NCI-H2029 (cell line): ENCODE measurements around the gene FLVCR2.
"Not testable (repeated sequence)": the region's sequence is repeated elsewhere in the genome, so short reads cannot be mapped to it uniquely, and the experiment has no call there.

ENCODE experiments used
- DNase-seq: peaks from one replicate; lab custom pipeline; 2025; lab: John Stamatoyannopoulos, UW

Gene FLVCR2

GRCh38 chr14:75595226-75595625, 16.8 kb downstream of the FLVCR2 start:
- DNase-seq = no peak

- DNase-seq = no peak
Measured at GRCh38 chr14:75597149-75597548, 18.7 kb downstream of the FLVCR2 start.

- not testable (repeated sequence) for DNase-seq
Measured at GRCh38 chr14:75600100-75600499, 21.7 kb downstream of the FLVCR2 start.

GRCh38 chr14:75601061-75601460, 22.6 kb downstream of the FLVCR2 start:
- DNase-seq = not testable (repeated sequence)

GRCh38 chr14:75602503-75602902, 24.1 kb downstream of the FLVCR2 start:
- DNase-seq = no peak

GRCh38 chr14:75604979-75605851, 26.8 kb downstream of the FLVCR2 start:
- no peak for DNase-seq

GRCh38 chr14:75605916-75606315, 27.5 kb downstream of the FLVCR2 start:
- no peak for DNase-seq

- DNase-seq = no peak
Measured at GRCh38 chr14:75607044-75607443, 28.6 kb downstream of the FLVCR2 start.

- no peak for DNase-seq
Measured at GRCh38 chr14:75607842-75608640, 29.6 kb downstream of the FLVCR2 start.

- no peak for DNase-seq
Measured at GRCh38 chr14:75609116-75609515, 30.7 kb downstream of the FLVCR2 start.

GRCh38 chr14:75609606-75610475, 31.4 kb downstream of the FLVCR2 start:
- no peak for DNase-seq

- no peak for DNase-seq
Measured at GRCh38 chr14:75610834-75611233, 32.4 kb downstream of the FLVCR2 start.

GRCh38 chr14:75612157-75612556, 33.7 kb downstream of the FLVCR2 start:
- no peak for DNase-seq

GRCh38 chr14:75614179-75614578, 35.8 kb downstream of the FLVCR2 start:
- DNase-seq = no peak

- DNase-seq = no peak
Measured at GRCh38 chr14:75615200-75615599, 36.8 kb downstream of the FLVCR2 start.

- DNase-seq = no peak
Measured at GRCh38 chr14:75619548-75619947, 41.1 kb downstream of the FLVCR2 start.

- DNase-seq = no peak
Measured at GRCh38 chr14:75625034-75625433, 46.6 kb downstream of the FLVCR2 start.

- no peak for DNase-seq
Measured at GRCh38 chr14:75626396-75626795, 48.0 kb downstream of the FLVCR2 start.

- DNase-seq = no peak
Measured at GRCh38 chr14:75626863-75627262, 48.4 kb downstream of the FLVCR2 start.

- DNase-seq = no peak
Measured at GRCh38 chr14:75627406-75627805, 49.0 kb downstream of the FLVCR2 start.

GRCh38 chr14:75628816-75629215, 50.4 kb downstream of the FLVCR2 start:
- no peak for DNase-seq
